WTC11 (cell line): ENCODE data around the gene FUT8. TPM values are rescaled to one million over a fixed set of nuclear protein-coding genes. Genes with fewer than 3 reads are reported as not detected.

Source experiments
- ATAC-seq: fragments of 200-7000 bp; cut with Tn5 transposase; 2 replicates; pipeline ENCODE4 v1.10.0; 2021; ENCODE audit warnings: mild to moderate bottlenecking, moderate library complexity
- CTCF ChIA-PET: fragments of 300-600 bp; sonication (Branson Sonifier 250); formaldehyde crosslinking; loops from one replicate; lab custom pipeline; 2021; ENCODE audit warnings: antibody characterized with exemption; lab: Charles Lee
- POLR2A ChIA-PET: fragments of 350-600 bp; sonication (Branson Sonifier 250); formaldehyde crosslinking; loops from one replicate; lab custom pipeline; 2021; ENCODE audit warnings: antibody characterized with exemption; lab: Charles Lee
- DNase-seq: peaks from one replicate; pipeline ENCODE4 v3.0.0; 2021; ENCODE audit warnings: low spot score
- H3K27ac Mint-ChIP-seq: 2 replicates; pipeline ENCODE4 v1.8.0; 2021; ENCODE audit warnings: mixed read lengths
- H3K27me3 Mint-ChIP-seq: 2 replicates; pipeline ENCODE4 v1.8.0; 2021; ENCODE audit warnings: low read depth, mild to moderate bottlenecking, moderate library complexity, mixed read lengths
- H3K36me3 Mint-ChIP-seq: 2 replicates; pipeline ENCODE4 v1.8.0; 2021; ENCODE audit warnings: mixed read lengths
- H3K4me1 Mint-ChIP-seq: 2 replicates; pipeline ENCODE4 v1.8.0; 2022; ENCODE audit warnings: mixed read lengths
- H3K4me3 Mint-ChIP-seq: 2 replicates; pipeline ENCODE4 v1.8.0; 2021; ENCODE audit warnings: mild to moderate bottlenecking, moderate library complexity, mixed read lengths
- H3K9me3 Mint-ChIP-seq: 2 replicates; pipeline ENCODE4 v1.8.0; 2021; ENCODE audit warnings: mixed read lengths
- ATF6 ChIP-seq: sonication (generic); formaldehyde crosslinking; IDR thresholded peaks from 2 replicates; pipeline ENCODE4 v1.8.1; 2023; ENCODE audit warnings: mild to moderate bottlenecking, missing genetic modification reagents
- ESRRA ChIP-seq: sonication (generic); formaldehyde crosslinking; IDR thresholded peaks from 2 replicates; pipeline ENCODE4 v1.8.1; 2022; ENCODE audit warnings: mild to moderate bottlenecking, missing genetic modification reagents, borderline replicate concordance
- MLX ChIP-seq: sonication (generic); formaldehyde crosslinking; IDR thresholded peaks from 2 replicates; pipeline ENCODE4 v1.8.1; 2023; ENCODE audit warnings: mild to moderate bottlenecking, missing genetic modification reagents, moderate library complexity
- MYBL2 ChIP-seq: sonication (generic); formaldehyde crosslinking; IDR thresholded peaks from 2 replicates; pipeline ENCODE4 v1.8.1; 2023; ENCODE audit warnings: mild to moderate bottlenecking, moderate library complexity, missing genetic modification reagents
- NR3C1 ChIP-seq: sonication (generic); formaldehyde crosslinking; conservative IDR thresholded peaks from 2 replicates; pipeline ENCODE4 v1.8.1; 2023; ENCODE audit warnings: low read depth, mild to moderate bottlenecking, missing genetic modification reagents
- SMAD3 ChIP-seq: sonication (generic); formaldehyde crosslinking; IDR thresholded peaks from 2 replicates; pipeline ENCODE4 v1.8.0; 2022; ENCODE audit warnings: missing genetic modification reagents, mild to moderate bottlenecking, borderline replicate concordance
- SMAD4 ChIP-seq: sonication (generic); formaldehyde crosslinking; IDR thresholded peaks from 2 replicates; pipeline ENCODE4 v1.8.0; 2022; ENCODE audit warnings: mild to moderate bottlenecking, missing genetic modification reagents
- SP1 ChIP-seq: sonication (generic); formaldehyde crosslinking; conservative IDR thresholded peaks from 2 replicates; pipeline ENCODE4 v1.8.1; 2022; ENCODE audit warnings: missing genetic modification reagents
- ZBTB21 ChIP-seq: sonication (generic); formaldehyde crosslinking; IDR thresholded peaks from 2 replicates; pipeline ENCODE4 v1.8.1; 2023; ENCODE audit warnings: mild to moderate bottlenecking, missing genetic modification reagents, borderline replicate concordance
- ZNF121 ChIP-seq: sonication (generic); formaldehyde crosslinking; IDR thresholded peaks from 2 replicates; pipeline ENCODE4 v1.8.0; 2023; ENCODE audit warnings: missing genetic modification reagents
- ZNF138 ChIP-seq: sonication (generic); formaldehyde crosslinking; conservative IDR thresholded peaks from 2 replicates; pipeline ENCODE4 v1.8.1; 2022; ENCODE audit warnings: mild to moderate bottlenecking, moderate library complexity, missing genetic modification reagents
- ZNF232 ChIP-seq: sonication (generic); formaldehyde crosslinking; IDR thresholded peaks from 2 replicates; pipeline ENCODE4 v1.8.0; 2022; ENCODE audit warnings: mild to moderate bottlenecking, missing genetic modification reagents
- total RNA-seq: library from RNA; stranded (reverse); gene quantifications from 3 replicates; pipeline ENCODE4 v1.2.3, GENCODE V29; 2021
- TF ChIP-seq, protein P1 (sequence below): sonication (generic); formaldehyde crosslinking; IDR thresholded peaks from 2 replicates; pipeline ENCODE4 v1.8.0; 2022; ENCODE audit warnings: mild to moderate bottlenecking, missing genetic modification reagents
- TF ChIP-seq, protein P2 (sequence below): sonication (generic); formaldehyde crosslinking; IDR thresholded peaks from 2 replicates; pipeline ENCODE4 v1.8.0; 2022; ENCODE audit warnings: mild to moderate bottlenecking, missing genetic modification reagents

The FUT8 gene
- total RNA-seq, 1 experiment from 2014 or later, result 37.9 TPM

DNA sequence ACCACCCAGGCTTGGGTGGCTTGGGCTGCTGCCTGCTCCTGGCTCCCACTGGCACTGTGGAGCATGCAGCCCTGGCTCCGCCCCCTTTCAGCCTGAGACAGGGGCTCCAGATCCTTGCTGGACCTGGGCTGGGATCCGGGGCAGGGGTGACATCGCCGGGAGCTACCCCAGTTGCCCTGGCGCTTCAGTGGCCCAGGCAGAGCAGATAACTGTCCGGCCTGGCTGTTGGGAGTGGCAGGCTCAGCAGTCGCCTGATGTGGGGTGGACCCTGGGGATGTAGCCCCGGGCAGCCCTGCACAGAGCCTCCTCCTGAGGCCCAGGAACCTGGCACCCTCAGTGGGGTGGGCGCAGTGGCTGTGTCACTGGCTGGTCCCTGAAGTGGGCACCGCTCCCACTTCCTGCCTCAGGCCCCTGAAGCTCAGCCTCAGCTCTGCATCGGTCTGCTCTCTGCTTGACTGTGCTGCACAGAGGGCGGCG lies 57.9 kb downstream of the FUT8 start:
- POLR2A ChIA-PET, result interaction anchor here (0.5 to 0.7 kb wide), 2 partner anchors 41 to 494 kb away, joined by 3 read pairs; no protein-coding TSS in a partner anchor
- no peak for TF ChIP-seq SMAD4 (CRISPR knock-in tag)
- TF ChIP-seq ZBTB21 (CRISPR knock-in tag), result 0 out of 2 replicates have a peak, but pooled peaks have one; percentile 30
- TF ChIP-seq, all 79 proteins: peak for 1
- Mint-ChIP-seq H3K9me3 (no peaks in the 10 kb centered on the region), H3K4me1 (peaks cover 53% of the 10 kb centered on the region), H3K27me3 (no peaks in the 10 kb centered on the region), H3K27ac (no peak overlapping the region), H3K36me3 (no peaks in the 10 kb centered on the region), H3K4me3 (no peak overlapping the region)
- ATAC-seq, result peak; percentile 50
- CTCF ChIA-PET, result no interaction called here
- DNase-seq, result peak; percentile 38

DNA sequence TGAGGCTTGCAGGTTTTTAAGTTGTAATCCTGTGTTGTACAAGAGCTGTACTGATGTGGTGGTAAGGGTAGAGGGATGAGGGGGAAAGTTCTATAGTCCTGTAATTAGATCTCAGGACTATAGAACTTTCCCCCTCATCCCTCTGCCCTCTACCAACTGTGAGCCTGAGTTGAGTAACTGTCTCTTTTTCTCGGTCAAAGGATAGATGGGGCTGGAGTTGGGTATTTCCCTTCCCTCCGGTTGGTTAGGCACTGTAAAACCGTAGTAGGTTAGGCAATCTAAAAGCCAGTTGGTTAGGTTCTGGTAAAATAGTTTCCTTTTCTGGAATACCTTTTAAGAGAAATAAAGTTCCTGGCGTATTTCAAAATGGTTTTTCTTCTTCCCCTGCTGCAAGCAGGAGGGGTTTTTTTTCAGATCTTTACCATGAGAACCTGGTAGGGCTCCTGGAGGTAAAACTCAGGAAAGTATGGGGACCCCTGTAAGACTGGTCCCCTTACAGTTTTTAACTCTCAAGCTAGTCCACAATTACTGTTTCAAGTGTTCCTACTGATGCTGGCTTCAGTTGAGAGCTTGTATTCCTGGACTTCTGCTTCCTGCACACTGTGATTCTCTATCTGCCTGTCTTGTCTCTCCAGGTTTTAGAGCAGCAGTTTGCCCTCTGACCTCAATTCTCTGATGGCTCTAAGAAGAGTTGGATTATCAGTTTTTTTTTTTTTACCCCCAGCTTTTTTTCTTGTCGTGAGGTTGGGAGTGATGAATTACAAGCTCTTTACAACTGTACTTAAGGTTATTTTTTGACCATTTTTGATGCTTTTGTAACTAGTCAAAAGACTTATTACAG lies 58.7 kb downstream of the FUT8 start:
- POLR2A ChIA-PET, result interaction anchor here (0.7 kb wide), 1 partner anchor 41 kb away, joined by 3 read pairs; no protein-coding TSS in a partner anchor
- no peak for DNase-seq

DNA sequence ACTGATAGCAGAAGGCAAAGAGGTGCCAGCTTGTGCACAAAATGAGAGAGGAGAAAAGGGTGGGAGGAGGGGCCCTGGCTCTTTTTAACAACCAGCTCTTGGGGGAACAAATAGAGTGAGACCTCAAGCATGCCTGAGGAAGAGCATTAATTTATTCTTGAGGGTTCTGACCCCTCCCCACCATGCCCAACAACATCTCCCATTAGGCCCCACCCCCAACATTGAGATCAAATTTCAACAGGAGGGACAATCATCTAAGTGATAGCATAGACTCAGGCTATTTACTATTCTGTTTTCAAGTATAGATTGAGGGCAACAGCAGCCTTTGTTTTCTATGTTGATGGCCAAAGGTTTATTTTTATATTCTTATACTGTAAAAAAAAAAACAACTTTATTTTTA lies 59.7 kb downstream of the FUT8 start:
- CTCF ChIA-PET, result interaction anchor here (1.1 kb wide), 1 partner anchor 302 kb away, joined by 3 read pairs; no protein-coding TSS in a partner anchor
- no peak for TF ChIP-seq ZNF121
- TF ChIP-seq, protein P1, sequence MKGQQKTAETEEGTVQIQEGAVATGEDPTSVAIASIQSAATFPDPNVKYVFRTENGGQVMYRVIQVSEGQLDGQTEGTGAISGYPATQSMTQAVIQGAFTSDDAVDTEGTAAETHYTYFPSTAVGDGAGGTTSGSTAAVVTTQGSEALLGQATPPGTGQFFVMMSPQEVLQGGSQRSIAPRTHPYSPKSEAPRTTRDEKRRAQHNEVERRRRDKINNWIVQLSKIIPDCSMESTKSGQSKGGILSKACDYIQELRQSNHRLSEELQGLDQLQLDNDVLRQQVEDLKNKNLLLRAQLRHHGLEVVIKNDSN, result no peak
- no peak for TF ChIP-seq SP1
- ATAC-seq, result peak; percentile 72

More for the DNA sequence above, 58.7 kb downstream of the FUT8 start:
- H3K9me3 Mint-ChIP-seq, result no peaks in the 10 kb centered on the region
- H3K4me3 Mint-ChIP-seq, result no peak overlapping the region
- peak overlapping the region; percentile 78; the same call in 1 of the 2 replicates for H3K27ac Mint-ChIP-seq
- peaks cover 60% of the 10 kb centered on the region for H3K4me1 Mint-ChIP-seq
- no peaks in the 10 kb centered on the region for H3K27me3 Mint-ChIP-seq
- no peak for TF ChIP-seq MLX (CRISPR knock-in tag)
- TF ChIP-seq ZNF138 (CRISPR knock-in tag), result no peak
- TF ChIP-seq, all 79 proteins: peak for 0
- no peak for ATAC-seq
- no peaks in the 10 kb centered on the region for H3K36me3 Mint-ChIP-seq
- CTCF ChIA-PET, result interaction anchor here (1.1 kb wide), 1 partner anchor 301 kb away, joined by 3 read pairs; no protein-coding TSS in a partner anchor

DNA sequence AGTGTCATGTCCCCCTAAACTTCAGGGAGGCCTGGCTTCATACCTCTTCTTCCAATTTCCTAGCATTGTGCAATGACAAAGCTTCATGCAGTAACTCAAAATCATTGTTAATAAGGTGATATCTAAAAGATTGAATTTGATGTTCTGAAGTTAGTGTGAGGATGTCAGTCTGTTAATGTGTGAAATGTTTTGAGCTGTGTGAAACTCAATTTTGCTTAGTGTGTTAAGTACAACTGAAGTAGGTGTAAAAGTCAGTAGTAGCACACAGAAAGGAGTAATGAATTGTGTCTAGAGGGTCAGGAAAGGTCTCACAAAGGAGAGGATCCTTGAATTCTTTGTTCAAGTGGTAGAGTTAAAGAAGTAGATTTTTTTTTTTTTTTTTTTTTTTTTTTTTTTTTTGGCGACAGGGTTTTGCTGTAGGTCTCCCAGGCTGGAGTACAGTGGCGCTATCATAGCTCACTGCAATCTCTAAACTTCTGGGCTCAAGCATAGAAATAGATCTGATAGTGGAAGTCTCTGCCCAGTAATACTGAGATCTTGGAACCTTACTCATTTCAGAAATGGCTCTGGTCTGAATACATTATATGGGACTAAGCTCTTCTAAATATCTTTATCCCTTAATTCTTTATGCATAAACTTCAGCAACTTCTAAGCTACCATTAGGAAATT lies 63.9 kb downstream of the FUT8 start:
- Mint-ChIP-seq H3K4me1 (peaks cover 70% of the 10 kb centered on the region), H3K36me3 (no peaks in the 10 kb centered on the region), H3K27ac (no peak overlapping the region), H3K27me3 (no peaks in the 10 kb centered on the region), H3K9me3 (no peaks in the 10 kb centered on the region), H3K4me3 (no peak overlapping the region)
- ATAC-seq (no peak), DNase-seq (no peak)
- ChIA-PET CTCF (interaction anchor here (1.1 to 1.2 kb wide), 3 partner anchors 9 to 348 kb away, joined by 3 to 4 read pairs (median 3); no protein-coding TSS in a partner anchor), POLR2A (no interaction called here)
- no peak for TF ChIP-seq ZNF232
- no peak for TF ChIP-seq MYBL2 (CRISPR knock-in tag)
- TF ChIP-seq ESRRA (CRISPR knock-in tag), result no peak
- no peak for TF ChIP-seq ATF6 (CRISPR knock-in tag)
- no peak for TF ChIP-seq NR3C1 (CRISPR knock-in tag)
- TF ChIP-seq, protein P2, sequence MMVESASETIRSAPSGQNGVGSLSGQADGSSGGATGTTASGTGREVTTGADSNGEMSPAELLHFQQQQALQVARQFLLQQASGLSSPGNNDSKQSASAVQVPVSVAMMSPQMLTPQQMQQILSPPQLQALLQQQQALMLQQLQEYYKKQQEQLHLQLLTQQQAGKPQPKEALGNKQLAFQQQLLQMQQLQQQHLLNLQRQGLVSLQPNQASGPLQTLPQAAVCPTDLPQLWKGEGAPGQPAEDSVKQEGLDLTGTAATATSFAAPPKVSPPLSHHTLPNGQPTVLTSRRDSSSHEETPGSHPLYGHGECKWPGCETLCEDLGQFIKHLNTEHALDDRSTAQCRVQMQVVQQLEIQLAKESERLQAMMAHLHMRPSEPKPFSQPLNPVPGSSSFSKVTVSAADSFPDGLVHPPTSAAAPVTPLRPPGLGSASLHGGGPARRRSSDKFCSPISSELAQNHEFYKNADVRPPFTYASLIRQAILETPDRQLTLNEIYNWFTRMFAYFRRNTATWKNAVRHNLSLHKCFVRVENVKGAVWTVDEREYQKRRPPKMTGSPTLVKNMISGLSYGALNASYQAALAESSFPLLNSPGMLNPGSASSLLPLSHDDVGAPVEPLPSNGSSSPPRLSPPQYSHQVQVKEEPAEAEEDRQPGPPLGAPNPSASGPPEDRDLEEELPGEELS (CRISPR knock-in tag), result no peak
- no peak for TF ChIP-seq SMAD3 (CRISPR knock-in tag)

More for the DNA sequence above, 59.7 kb downstream of the FUT8 start:
- H3K27me3 Mint-ChIP-seq, result no peaks in the 10 kb centered on the region
- H3K4me1 Mint-ChIP-seq, result peaks cover 67% of the 10 kb centered on the region
- peak; percentile 16 for DNase-seq
- no peaks in the 10 kb centered on the region for H3K9me3 Mint-ChIP-seq
- POLR2A ChIA-PET, result no interaction called here
- no peaks in the 10 kb centered on the region for H3K36me3 Mint-ChIP-seq
- H3K27ac Mint-ChIP-seq, result no peak overlapping the region
- H3K4me3 Mint-ChIP-seq, result peak overlapping the region; percentile 10
